ENCODE results near the gene NDUFA7. TPM values are rescaled to one million over a fixed set of nuclear protein-coding genes. Genes with fewer than 3 reads are reported as not detected.

NDUFA7 gene
- total RNA-seq: 10 to 100 TPM; 23.8 to 40.6 (median 32.8) TPM

DNA sequence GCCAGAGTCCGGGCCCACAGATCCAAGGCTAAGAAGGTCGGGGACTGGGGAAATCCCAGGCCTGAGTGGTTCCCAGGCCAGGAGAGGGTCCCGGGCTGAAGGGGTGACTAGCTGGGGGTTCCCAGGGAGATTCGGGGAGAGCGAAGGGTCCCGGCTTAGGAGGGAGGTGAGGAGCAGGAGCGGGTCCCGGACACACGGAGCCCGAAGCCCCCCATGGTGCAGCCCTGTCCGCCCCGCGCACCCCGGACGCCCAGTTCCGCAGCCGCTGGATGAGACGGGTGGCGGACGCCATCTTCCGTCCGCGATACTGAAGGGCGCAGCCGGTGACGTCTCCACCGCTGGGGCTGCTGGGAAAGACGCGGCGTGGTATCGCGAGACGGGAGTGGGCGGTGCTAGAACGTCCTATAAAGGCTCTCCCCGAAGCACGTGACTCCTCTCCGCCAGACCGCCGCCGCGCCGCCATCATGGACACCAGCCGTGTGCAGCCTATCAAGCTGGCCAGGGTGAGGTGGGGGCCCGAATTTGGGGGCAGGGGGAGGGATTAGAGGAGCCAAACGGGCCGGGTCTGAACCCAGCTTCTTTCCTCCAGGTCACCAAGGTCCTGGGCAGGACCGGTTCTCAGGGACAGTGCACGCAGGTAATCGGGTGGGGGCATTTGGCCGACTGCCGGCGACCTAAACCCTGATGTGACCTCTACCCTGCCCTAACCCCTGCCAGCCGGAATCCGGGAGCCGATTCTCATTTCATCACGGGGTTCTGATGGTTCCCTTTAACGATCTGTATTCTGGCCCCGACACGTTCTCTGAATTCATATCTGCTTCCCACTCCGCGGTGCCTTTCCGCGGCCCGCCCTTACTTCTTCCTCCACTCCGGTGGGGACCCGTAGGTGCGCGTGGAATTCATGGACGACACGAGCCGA, at the start of gene NDUFA7, which contains the start of gene RPS28:
Gene NDUFA7 (minus strand): TSS at position 309 of the 919 bp plus-strand sequence. CDS start 17 bp downstream, at position 292.
Gene RPS28 (plus strand): TSS at position 430 of the 919 bp plus-strand sequence. CDS start 35 bp downstream, at position 465.
- Histone ChIP-seq H3K4me1 (peaks cover 25 to 47% (median 29%) of the 10 kb centered on the region in 3 donors), H3K27me3 (no peaks in the 10 kb centered on the region), H3K27ac (peak within 1 kb of the TSS; percentile 94 to 98 (median 96)), H3K36me3 (peaks cover 0 to 45% (median 6%) of the 10 kb centered on the region in 3 donors), H3K9me3 (no peaks in the 10 kb centered on the region), H3K4me3 (peak within 1 kb of the TSS; percentile 70 to 96 (median 84))
- TF ChIP-seq POLR2A (IDR thresholded peaks at IDR 0.05): peak in 3 of 4 donors; percentile 85 to 95 (median 93)
- peak in 4 of 6 experiments; percentile 13 to 62 (median 41) for TF ChIP-seq CTCF (IDR thresholded peaks at IDR 0.05)
- WGBS, 2 donors: 0% methylated on average over 20 to 28 of the region's 72 CpGs
- intact Hi-C loops (cut with DNase I): no loop called here
- peak; percentile 81 for DNase-seq

DNA sequence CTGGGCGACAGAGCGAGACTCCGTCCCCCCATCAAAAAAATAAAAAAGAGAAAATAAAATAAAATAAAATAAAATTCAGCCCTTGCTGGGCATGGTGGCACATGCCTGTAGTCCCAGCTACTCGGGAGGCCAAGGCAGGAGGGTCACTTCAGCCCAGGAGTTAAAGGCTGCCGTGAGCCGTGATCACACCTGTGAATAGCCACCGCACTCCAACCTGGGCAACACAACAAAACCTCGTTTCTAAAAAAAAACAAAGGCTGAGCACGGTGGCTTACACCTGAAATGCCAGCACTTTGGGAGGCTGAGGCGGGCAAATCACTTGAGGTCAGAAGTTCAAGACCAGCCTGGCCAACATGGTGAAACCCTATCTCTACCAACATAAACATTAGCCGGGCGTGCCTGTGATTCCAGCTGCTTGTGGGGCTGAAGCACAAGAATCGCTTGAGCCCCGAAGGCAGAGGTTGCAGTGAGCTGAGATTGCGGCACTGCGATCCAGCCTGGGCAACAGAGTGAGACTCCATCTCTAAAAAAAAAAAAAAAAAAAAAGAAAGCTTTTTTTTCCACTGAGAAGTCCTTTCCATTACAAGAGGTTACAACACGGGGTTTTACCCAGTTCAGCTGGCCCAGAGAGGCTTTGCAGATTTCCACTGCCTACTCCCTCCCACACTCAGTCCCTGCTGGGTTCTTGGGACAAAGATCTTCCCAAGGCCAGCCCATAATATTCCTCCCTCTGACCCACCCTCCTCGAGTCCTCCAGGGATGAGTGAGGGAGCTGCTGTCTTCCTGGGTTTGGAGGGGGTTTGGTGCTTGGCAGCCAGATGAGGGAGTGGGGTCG, 49.2 kb upstream of the NDUFA7 start:
- H3K27ac ChIP-seq: peak overlapping the region in 1 of 4 donors; percentile 62
- H3K27me3 ChIP-seq: peaks cover 0 to under 1% (median 0%) of the 10 kb centered on the region in 4 donors
- 77% methylated on average over 14 to 15 of the region's 19 CpGs for WGBS, 2 donors
- TF ChIP-seq POLR2A (IDR thresholded peaks at IDR 0.05): no peak
- TF ChIP-seq CTCF (IDR thresholded peaks at IDR 0.05): no peak
- H3K4me3 ChIP-seq: no peak overlapping the region
- H3K9me3 ChIP-seq: no peaks in the 10 kb centered on the region
- peaks cover 18 to 42% (median 29%) of the 10 kb centered on the region in 3 donors for H3K4me1 ChIP-seq
- H3K36me3 ChIP-seq: peaks cover 0 to 75% (median 7%) of the 10 kb centered on the region in 3 donors
- no peak for DNase-seq
- intact Hi-C loops (cut with DNase I): no loop called here

GRCh38 chr19:8367327-8368001, 46.3 kb upstream of the NDUFA7 start:
- peaks cover 0 to 49% (median 0%) of the 10 kb centered on the region in 3 donors for H3K36me3 ChIP-seq
- H3K27ac ChIP-seq: peak overlapping the region; percentile 35 to 90 (median 50)
- no peak for TF ChIP-seq POLR2A (IDR thresholded peaks at IDR 0.05)
- TF ChIP-seq CTCF (IDR thresholded peaks at IDR 0.05): no peak
- DNase-seq: no peak
- WGBS, 2 donors: 19 to 21% methylated on average over 19 to 23 of the region's 23 CpGs
- H3K9me3 ChIP-seq: no peaks in the 10 kb centered on the region
- peaks cover 0 to 17% (median 0%) of the 10 kb centered on the region in 4 donors for H3K27me3 ChIP-seq
- intact Hi-C loops (cut with DNase I): no loop called here
- H3K4me1 ChIP-seq: peaks cover 43 to 64% (median 46%) of the 10 kb centered on the region in 3 donors
- peak overlapping the region in 1 of 4 donors; percentile 83 for H3K4me3 ChIP-seq

- Histone ChIP-seq H3K27me3 (peaks cover 0 to 17% (median 0%) of the 10 kb centered on the region in 4 donors), H3K4me3 (peak overlapping the region in 1 of 4 donors; percentile 83), H3K9me3 (no peaks in the 10 kb centered on the region), H3K4me1 (peaks cover 47 to 69% (median 52%) of the 10 kb centered on the region in 3 donors), H3K36me3 (peaks cover 0 to 44% (median 0%) of the 10 kb centered on the region in 3 donors), H3K27ac (peak overlapping the region; percentile 35 to 90 (median 50))
- intact Hi-C loops (cut with DNase I): no loop called here
- DNase-seq: no peak
- TF ChIP-seq POLR2A (IDR thresholded peaks at IDR 0.05) (no peak), CTCF (IDR thresholded peaks at IDR 0.05) (no peak)
- WGBS, 2 donors: 65 to 75% methylated on average over 7 to 8 of the region's 13 CpGs
Measured at GRCh38 chr19:8366961-8367326, 45.8 kb upstream of the NDUFA7 start.

Measured in esophagus squamous epithelium (tissue), 5 donors.